ENCODE results near the gene PDGFC.
A peak's percentile ranks its signal among the peaks of the same experiment; 100 is the strongest.

PDGFC gene

DNA sequence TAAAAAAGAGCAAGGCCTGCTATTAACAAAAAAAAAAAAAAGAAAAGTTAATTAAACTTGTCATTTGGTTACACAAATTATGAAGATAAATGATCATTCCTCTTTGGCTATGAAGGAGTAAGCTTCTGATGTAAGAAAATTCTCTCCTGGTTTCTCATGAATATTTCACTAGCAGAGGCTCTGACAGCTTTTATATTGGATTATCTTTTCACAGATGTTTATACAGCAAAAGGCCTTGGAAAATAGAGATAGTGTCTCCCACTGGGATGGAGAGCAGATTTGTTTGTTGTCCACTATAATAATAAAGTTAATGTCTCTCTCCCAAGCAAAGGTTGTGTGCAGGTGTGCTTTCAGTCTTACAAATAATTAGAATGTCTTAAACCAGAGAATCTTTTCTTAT is 40.7 kb upstream of the PDGFC start:
- DNase-seq (ENCODE audit: low spot score): no peak
- no peak overlapping the region for H3K27ac ChIP-seq
- ChIA-PET CTCF (no interaction called here), POLR2A (ENCODE audit: low non-redundant PET) (no interaction called here)
- TF ChIP-seq, protein P1, sequence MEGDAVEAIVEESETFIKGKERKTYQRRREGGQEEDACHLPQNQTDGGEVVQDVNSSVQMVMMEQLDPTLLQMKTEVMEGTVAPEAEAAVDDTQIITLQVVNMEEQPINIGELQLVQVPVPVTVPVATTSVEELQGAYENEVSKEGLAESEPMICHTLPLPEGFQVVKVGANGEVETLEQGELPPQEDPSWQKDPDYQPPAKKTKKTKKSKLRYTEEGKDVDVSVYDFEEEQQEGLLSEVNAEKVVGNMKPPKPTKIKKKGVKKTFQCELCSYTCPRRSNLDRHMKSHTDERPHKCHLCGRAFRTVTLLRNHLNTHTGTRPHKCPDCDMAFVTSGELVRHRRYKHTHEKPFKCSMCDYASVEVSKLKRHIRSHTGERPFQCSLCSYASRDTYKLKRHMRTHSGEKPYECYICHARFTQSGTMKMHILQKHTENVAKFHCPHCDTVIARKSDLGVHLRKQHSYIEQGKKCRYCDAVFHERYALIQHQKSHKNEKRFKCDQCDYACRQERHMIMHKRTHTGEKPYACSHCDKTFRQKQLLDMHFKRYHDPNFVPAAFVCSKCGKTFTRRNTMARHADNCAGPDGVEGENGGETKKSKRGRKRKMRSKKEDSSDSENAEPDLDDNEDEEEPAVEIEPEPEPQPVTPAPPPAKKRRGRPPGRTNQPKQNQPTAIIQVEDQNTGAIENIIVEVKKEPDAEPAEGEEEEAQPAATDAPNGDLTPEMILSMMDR (conservative IDR thresholded peaks at IDR 0.05; ENCODE audit: low read depth): no peak

DNA sequence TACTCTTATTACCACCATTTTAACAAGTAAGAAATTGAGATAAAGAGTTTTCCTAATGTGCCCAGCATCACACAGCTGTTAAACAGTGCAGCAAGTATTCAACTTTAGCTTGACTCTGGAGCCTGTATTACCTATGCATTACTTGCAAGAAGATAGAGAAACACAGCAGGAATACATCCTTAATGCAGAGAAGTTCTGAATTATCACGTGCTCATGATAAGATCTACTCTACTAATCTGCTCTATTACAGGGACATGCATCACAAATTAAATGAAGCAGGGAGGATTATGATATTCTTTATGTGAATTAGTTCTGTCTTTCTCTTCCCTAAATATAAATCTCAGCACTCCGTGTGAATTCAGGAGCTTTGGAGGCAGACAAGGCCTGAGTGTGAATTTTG is 39.0 kb upstream of the PDGFC start:
- CTCF ChIA-PET: interaction anchor here (1.0 kb wide), 1 partner anchor 35 kb away, joined by 4 read pairs; no protein-coding TSS in a partner anchor
- POLR2A ChIA-PET (ENCODE audit: low non-redundant PET): no interaction called here
- TF ChIP-seq, protein P1 (conservative IDR thresholded peaks at IDR 0.05; ENCODE audit: low read depth): no peak
- no peak overlapping the region for H3K27ac ChIP-seq
- DNase-seq (ENCODE audit: low spot score): no peak

DNA sequence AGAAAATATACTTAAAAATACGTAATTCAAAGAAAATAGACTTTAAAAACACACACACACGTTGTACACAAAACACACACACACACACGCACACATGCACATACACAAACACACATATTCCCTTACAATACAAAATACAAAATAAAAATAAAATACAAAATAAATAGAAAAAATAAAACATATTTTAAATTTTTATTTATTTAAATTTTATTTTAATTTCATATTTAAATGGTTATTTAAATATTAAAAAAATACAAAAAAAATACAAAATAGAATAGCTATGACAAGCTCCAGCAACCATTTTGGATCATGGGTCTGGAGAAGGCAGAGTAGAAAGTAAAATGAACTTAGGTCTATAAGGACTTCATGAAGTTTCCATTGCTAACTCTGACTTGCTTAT is 34.2 kb upstream of the PDGFC start:
- CTCF ChIA-PET: no interaction called here
- no peak overlapping the region for H3K27ac ChIP-seq
- DNase-seq (ENCODE audit: low spot score): no peak
- TF ChIP-seq, protein P1 (conservative IDR thresholded peaks at IDR 0.05; ENCODE audit: low read depth): no peak
- POLR2A ChIA-PET (ENCODE audit: low non-redundant PET): no interaction called here

DNA sequence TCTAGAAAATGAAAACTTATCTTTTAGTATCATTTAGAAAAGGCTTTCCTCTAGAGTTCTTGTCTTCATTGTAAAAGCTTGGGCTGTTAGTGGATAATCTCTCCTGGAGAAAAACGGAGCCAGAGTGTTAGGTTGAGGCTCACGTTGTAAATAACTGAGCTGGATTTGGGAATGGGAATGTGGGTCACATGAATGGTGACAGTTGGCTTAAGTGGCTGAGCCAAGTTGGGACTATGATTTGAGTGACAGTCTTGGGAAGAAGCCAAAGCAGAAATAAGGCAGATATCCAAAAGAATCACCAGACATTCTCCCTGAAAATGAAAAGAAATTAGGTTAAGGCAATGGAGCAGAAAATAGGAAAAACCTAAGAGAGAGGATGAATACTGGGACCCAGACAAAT is 33.6 kb upstream of the PDGFC start:
- POLR2A ChIA-PET (ENCODE audit: low non-redundant PET): no interaction called here

DNA sequence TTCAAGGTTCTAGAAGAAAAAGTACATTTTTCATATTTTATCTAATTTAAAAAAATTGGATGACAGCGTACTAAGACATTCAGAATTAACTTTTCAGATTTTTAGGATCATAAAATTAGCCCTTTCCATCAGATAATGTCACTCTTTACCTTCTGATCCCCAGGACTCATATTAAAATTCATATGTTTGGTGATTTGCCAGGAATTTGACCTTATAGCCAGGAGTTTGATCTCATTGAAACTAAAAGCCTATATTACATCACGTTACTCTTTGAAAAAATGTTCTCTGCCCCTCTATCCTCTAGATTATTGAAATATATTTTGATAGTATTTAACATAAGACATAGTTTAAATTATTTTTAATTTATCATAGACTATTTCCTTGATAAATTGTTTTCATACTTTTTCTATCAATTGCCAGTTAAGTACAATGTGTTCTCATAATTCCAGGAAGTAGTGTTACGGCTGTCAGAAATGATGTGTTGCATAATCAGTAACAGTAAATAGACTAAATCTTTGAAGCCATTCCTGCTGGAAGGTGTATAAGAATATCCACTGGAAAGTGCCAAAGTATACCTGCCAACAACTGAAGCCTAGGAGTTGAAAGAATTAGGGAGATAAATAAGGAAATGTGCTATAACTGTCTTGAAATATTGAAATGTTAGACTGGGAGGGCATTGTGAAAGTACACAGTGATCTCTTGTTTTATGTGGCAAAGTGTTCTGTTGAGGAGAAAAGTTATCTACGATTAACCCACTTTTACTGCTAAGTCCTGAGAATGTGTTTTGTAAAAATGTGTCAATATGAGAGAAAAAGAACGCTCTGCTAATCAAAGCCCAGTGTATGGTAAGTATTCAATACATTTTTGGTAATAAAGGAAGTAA is 32.9 kb upstream of the PDGFC start:
- POLR2A ChIA-PET (ENCODE audit: low non-redundant PET): no interaction called here
- TF ChIP-seq, protein P1 (conservative IDR thresholded peaks at IDR 0.05; ENCODE audit: low read depth): no peak
- no peak overlapping the region for H3K27ac ChIP-seq
- no peak for DNase-seq (ENCODE audit: low spot score)
- CTCF ChIA-PET: interaction anchor here (0.8 kb wide), 1 partner anchor 15 kb away, joined by 3 read pairs; no protein-coding TSS in a partner anchor

More for the DNA sequence above, 33.6 kb upstream of the PDGFC start:
- no peak overlapping the region for H3K27ac ChIP-seq
- TF ChIP-seq, protein P1 (conservative IDR thresholded peaks at IDR 0.05; ENCODE audit: low read depth): no peak
- CTCF ChIA-PET: interaction anchor here (0.5 kb wide), 1 partner anchor 1791 kb away, joined by 3 read pairs; no protein-coding TSS in a partner anchor
- no peak for DNase-seq (ENCODE audit: low spot score)

DNA sequence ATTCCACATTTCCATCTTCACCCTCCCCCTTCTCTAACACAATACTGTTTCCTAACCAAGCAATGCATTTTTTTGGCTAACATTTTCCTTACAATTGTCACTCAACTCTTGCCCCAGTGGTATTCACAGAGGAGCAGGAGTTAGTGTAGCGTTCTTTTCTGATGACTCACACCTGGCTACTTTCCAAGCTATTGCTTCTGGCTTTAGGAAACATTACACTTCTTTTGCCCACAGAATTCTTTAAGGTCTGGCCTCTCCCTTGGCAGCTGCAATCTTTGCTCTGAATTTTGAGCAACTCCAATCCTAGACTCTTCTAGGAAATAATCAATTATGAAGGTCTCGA is 27.5 kb upstream of the PDGFC start:
- peak overlapping the region; percentile 70; the same call in 1 of the 2 replicates for H3K27ac ChIP-seq
- ChIA-PET POLR2A (ENCODE audit: low non-redundant PET) (no interaction called here), CTCF (interaction anchor here (1.0 to 1.4 kb wide), 3 partner anchors 31 to 248 kb away, joined by 3 to 8 read pairs (median 7); no protein-coding TSS in a partner anchor)
- TF ChIP-seq, protein P1 (conservative IDR thresholded peaks at IDR 0.05; ENCODE audit: low read depth): no peak
- DNase-seq (ENCODE audit: low spot score): peak; percentile 82

All from RWPE1 (cell line).